ENCODE results near the gene NT5C2.
"Not testable (repeated sequence)": the region's sequence is repeated elsewhere in the genome, so short reads cannot be mapped to it uniquely, and the experiment has no call there.

NT5C2 gene

DNA sequence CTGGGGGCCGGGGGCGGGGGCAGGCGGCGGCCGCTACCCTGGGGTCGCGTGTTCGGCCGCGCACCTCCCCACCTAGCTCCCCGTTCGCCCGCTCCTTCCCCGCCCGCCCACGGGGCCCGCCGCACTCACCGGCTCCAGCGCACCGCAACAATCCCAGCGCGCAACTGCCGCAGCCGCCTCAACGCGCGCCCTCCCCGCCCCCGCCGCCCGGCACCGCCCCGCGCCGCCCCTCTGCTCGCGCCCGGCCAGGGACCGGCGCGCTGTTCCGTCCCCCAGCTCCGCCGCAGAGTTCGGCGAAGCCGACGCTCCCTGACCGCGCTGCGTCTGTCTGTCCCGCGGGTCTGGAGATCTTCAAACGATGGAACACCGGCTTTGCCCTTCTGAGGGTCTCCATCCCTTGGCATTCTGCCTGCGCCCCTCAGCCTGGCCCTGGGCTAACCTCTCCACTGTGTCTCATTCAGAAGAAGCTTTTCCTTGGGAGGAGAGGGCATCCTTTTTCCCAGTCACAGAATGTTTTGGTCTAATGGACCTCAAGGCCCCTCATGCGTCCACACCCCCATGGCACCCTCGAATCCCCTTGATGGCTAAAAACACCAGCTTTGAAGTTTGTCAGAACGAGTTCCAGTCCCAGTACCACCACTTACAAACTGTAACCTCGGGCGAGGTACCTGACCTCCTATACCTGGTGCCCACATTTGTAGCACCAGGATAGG, at the start of gene NT5C2:
NT5C2 (minus strand) TSS at position 166 of the 713 bp plus-strand sequence. CDS start 18,314 bp downstream, outside the sequence.
- peak; percentile 74 for DNase-seq

DNA sequence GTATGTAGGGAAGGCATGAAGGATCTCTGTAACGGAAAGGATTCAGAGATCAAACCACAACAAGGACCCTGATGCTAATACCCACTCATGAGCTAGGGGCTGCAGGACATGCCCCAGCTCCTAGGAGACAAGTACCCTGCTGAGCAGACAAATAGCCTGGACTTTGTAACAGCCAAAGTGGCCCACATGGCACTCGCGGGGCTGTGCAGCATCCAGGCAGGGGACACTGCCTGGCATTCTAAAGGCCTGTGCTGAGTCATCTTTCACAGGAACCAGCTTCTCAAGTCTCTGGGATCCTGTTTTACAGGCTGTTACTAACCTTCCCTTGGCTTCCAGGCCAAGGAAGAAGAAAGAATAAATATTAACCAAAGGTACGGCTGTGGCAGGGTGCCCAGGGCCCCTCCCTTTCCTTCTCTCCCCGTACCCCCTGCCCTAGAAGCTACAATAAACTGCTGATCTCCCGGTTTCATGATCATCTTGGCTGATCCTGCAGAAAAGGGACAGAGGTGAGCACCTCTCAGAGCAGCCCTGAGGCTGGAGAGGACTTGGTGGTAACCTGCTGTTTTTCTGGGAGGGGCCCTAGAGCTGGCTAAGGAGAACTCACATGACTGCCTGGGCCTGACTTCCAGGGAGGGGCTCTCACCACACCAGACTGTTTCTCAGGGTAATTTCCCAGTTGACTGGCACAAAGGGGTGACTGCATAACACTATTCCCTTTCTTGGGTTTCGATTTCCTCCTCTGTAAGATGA, 48.4 kb upstream of the NT5C2 start:
- DNase-seq = no peak

DNA sequence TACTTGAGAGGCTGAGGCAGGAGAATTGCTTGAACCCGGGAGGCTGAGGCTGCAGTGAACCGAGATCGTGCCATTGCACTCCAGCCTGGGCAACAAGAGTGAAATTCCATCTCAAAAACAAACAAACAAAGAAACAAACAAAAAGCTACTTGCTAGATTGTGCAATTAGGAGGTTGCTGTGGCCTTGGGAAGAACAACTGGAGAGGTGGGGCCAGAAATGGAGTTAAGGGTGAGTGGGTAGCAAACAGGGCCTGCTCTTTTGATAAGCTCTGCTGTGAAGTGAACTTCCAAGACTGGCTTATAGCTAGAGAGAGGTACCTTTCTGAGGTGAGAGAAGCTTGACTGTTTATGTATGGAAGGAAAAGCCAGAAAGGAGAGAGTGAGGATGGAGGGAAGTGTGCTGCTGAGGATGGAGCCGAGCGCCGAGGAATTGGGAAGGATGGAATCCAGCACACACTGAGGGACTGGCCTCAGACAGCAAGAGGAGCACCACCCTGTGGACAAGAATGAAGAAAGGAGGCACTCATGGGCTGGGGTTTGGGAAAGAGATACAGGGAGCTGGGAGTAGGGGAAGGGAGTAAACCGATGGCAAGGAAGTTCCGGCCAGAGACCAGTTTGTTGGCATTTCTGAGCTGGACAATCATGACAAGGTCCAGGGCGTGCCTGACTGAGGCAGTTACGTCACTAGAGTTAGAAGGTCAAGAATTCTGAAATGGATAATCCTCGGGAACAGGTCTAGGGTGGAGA, 45.6 kb upstream of the NT5C2 start:
- DNase-seq = no peak

DNA sequence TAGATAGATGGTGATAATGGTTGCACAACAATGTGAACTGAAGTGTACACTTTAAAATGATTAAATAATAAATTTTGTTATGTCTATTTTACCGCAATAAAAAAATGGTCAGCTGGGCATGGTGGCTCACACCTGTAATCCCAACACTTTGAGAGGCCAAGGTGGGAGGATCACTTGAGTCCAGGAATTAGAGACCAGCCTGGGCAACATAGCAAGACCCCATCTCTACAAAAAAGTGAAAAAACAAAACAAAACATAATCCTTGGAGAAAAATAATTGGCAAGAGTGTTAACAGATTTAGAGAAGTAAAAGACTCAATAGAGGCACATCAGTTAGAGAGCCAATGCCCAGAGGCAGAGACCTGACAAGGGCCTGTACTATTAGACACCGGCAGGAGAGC, 42.7 kb upstream of the NT5C2 start:
- no peak for DNase-seq

DNA sequence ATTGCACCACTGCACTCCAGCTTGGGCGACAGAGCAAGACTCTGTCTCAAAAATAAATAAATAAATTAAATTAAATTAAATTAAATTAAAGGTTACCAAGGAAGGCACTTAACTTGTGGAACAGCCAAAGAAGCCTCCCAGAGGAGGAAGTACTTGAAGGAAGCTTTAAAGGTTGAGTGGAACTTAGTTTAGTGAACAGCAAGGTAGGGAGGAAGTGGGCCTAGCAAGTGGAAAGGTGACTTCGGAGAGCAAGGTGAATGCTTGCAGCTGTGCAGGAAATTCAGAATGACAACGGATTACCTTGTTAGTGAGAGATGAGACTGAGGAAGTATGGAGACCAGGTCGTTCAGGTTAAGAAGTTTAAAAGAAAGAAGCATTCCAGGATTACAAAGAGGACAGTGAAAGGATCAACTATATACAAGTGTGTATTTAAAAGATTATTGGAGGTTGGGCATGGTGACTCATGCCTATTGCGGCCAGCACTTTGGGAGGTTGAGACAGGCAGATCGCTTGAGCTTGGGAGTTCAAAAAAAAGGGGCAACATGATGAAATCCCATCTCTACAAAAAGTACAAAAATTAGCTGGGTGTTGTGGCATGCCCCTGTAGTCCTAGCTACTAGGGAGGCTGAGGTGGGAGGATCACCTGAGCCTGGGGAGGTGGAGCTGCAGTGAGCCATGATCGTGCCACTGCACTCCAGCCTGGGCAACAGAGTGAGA, 39.9 kb upstream of the NT5C2 start:
- no peak for DNase-seq

DNA sequence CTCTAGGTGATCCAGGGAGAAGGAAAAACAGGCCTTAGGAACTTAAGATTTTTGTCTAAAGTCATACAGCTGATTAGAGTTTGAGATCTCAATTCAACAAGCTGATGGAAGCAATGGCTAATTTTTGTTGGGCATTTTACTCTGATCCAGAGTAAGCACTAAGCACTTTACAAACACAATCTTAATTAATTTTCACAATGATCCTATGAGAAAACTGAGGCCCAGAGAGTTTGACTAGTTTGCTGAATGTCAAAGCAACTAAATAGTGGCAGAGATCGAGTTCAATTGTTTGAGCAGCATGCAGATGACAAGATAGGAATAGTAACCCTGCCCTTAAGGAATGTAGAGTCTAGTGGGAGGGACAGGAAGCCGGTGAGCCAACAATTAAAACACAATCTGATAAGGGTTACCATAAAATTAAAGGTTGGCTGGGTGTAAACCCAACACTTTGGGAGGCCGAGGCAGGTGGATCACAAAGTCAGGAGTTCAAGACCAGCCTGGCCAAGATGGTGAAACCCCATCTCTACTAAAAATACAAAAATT, 39.1 kb upstream of the NT5C2 start:
- DNase-seq = no peak

DNA sequence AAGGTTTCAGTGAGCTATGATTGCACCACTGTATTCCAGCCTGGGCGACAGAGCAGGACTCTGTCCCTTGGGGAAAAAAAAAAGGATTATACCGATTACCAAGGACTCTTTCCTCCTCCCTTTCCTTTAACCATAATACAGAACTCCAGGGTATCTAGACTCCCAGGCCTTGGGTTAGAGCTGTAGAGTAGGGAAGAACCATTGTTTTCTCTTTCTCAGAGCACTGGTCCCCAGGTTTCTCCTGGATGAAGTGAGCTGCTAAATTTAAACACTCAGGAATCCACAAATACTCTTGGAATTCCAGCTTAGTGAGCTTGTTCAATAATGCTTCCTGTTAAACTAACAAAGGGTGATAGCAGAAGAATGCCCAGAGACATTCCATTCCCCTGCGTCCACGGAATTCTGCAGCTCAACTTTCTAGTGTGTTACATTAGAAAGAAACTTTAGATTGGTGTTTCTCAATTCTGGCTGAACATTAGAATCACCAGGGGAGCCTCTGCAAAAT, 38.0 kb upstream of the NT5C2 start:
- no peak for DNase-seq

DNA sequence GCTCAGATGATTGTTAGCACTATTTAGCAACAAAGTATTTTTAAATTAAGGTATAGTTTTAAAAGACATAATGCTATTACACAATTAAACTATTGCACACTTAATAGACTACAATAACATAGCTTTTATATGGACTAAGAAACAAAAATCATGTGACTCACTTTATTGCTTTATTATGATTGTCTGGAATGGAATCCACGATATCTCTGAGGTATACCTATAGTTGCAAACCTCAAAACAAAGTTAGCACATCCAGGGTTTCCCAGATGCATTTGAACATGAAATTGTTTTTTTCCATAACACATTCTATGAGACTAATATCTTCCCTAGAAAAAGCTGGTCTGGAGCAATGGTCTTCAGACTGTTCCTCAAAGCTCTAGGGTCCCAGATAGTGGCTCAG, 34.3 kb upstream of the NT5C2 start:
- DNase-seq = no peak

DNA sequence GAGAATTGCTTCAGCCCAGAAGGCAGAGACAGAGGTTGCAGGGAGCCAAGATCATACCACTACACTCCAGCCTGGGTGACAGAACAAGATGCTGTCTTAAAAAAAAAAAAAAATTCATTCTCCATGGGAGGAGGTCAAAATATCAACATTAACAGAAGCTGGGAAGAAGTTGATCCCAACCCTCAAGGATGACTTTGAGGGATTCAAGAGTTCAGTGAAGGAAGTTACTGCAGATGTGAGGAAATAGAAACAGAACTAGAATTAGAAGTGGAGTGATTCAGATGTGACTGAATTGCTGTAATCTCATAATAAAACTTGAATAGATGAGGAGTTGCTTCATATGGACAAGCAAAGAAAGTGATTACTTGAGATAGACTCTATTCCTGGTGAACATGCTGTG, 32.9 kb upstream of the NT5C2 start:
- DNase-seq = no peak

DNA sequence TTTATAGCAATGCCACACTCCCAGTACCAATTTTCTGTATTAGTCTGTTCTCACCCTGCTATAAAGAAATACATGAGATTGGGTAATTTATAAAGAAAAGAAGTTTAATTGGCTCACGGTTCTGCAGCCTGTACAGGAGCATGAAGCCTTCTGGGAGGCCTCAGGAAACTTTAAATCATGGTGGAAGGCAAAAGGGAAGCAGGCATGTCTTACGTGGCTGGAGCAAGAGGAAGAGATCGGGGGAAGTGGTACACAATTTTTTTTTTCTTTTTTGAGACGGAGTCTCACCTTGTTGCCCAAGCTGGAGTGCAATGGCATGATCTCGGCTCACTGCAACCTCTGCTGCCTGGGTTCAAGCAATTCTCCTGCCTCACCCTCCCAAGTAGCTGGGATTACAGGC, 31.6 kb upstream of the NT5C2 start:
- DNase-seq = not testable (repeated sequence)

DNA sequence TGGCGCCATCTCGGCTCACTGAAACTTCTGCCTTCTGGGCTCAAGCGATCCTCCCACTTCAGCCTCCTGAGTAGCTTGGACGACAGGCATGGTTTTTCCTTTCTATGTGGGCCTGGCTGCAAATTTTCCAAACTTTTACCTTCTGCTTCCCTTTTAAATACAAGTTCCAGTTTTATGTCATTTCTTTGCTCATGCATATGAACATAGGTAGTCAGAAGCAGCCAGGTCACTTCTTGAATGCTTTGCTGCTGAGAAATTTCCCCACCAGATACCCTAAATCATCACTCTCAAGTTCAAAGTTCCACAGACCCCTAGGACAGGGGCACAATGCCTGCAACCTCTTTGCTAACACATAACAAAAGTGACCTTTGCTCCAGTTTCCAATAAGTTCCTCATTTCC, 31.1 kb upstream of the NT5C2 start:
- no peak for DNase-seq

DNA sequence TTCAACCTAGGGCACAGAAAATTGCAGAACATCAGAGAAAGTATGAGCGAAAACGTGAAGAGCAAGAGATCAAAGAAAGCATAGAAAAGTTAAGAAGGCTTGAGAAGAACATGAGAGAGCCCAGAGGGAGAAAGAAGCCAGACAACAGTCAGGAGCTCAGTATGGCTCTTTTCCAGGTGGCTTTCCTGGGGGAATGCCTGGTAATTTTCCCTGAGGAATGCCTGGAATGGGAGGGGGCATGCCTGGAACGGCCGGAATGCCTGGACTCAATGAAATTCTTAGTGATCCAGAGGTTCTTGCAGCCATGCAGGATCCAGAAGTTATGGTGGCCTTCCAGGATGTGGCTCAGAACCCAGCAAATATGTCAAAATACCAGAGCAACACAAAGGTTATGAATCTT, 23.3 kb upstream of the NT5C2 start:
- DNase-seq = not testable (repeated sequence)

DNA sequence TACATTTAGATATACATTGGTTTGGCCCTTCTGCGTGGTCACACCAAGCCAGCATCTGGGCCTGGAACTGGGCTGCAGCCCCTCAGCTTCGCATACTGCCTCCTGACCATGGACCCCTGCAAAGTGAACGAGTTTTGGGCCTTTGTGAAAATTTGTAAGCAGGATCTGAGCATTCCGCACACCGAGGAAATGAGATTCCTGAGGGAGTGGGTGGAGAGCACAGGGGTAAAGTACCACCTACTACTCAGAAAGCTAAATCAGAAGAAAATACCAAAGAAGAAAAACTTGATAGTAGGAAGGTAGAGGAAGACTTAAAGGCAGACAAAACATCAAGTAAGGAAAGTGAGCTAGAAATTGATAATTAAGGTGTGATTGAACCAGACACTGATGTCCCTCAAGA, 22.5 kb upstream of the NT5C2 start:
- no peak for DNase-seq

DNA sequence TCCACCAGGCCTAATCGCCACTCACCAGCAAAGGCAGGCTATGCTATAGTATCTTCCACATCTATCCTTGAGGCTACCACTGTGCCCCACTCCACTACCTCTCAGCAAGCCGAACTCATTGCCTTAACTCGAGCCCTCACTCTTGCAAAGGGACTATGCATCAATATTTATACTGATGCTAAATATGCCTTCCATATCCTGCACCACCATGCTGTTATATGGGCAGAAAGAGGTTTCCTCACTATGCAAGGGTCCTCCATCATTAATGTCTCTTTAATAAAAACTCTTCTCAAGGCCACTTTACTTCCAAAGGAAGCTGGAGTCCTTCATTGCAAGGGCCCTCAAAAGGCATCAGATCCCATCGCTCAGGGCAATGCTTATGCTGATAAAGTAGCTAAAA, 17.2 kb upstream of the NT5C2 start:
- DNase-seq = not testable (repeated sequence)

DNA sequence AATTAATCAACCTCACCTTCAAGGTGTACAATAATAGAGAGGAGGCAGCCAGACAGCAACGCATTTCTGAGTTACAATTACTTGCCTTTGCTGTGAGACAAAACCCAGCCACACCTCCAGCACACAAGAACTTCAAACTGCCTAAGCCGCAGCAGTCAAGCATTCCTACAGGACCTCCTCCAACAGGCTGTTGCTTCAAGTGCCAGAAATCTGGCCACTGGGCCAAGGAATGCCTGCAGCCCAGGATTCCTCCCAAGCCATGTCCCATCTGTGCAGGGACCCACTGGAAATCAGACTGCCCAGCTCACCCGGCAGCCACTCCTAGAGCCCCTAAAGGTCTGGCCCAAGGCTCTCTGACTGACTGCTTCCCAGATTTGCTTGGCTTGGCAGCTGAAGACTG, 14.6 kb upstream of the NT5C2 start:
- not testable (repeated sequence) for DNase-seq

DNA sequence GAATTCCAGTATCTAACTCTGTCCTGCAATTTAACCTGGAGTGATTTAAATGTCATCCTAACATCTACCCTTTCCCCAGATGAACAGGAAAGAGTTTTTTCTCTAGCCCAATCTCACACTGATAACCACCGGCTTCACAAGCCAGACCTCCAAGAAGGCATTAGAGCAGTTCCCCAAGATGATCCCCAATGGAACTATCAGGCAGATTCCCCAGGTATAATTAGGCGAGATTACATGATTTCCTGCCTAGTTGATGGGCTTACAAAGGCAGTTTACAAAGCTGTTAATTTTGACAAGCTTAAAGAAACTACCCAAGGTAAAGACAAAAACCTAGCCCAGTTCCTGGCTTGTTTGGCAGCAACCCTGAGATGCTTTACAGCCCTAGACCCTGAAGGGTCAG, 14.1 kb upstream of the NT5C2 start:
- no peak for DNase-seq

DNA sequence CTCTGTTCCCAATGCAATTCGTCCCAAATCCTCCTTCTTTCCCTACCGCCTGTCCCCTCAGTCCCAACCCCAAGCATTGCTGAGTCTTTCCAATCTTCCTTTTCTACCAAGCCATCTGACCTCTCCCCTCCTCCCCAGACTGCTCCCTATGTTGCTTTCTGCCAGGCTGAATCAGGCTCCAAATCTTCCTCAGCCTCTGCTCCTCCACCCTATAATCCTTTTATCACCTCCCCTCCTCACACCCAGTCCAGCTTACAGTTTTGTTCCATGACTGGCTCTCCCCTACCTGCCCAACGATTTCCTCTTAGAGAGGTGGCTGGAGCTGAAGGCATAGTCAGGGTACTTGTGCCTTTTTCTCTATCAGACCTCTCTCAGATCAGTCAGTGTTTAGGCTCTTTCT, 13.6 kb upstream of the NT5C2 start:
- DNase-seq = not testable (repeated sequence)

DNA sequence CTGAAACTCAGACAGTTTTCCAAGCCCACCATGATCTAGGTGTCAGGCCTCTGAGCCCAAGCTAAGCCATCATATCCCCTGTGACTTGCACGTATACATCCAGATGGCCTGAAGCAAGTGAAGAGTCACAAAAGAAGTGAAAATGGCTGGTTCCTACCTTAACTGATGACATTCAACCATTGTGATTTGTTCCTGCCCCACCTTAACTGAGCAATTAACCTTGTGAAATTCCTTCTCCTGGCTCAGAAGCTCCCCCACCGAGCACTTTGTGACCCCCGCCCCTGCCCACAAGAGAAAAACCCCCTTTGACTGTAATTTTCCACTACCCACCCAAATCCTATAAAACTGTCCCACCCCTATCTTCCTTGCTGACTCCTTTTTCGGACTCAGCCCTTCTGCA, 12.3 kb upstream of the NT5C2 start:
- not testable (repeated sequence) for DNase-seq

DNA sequence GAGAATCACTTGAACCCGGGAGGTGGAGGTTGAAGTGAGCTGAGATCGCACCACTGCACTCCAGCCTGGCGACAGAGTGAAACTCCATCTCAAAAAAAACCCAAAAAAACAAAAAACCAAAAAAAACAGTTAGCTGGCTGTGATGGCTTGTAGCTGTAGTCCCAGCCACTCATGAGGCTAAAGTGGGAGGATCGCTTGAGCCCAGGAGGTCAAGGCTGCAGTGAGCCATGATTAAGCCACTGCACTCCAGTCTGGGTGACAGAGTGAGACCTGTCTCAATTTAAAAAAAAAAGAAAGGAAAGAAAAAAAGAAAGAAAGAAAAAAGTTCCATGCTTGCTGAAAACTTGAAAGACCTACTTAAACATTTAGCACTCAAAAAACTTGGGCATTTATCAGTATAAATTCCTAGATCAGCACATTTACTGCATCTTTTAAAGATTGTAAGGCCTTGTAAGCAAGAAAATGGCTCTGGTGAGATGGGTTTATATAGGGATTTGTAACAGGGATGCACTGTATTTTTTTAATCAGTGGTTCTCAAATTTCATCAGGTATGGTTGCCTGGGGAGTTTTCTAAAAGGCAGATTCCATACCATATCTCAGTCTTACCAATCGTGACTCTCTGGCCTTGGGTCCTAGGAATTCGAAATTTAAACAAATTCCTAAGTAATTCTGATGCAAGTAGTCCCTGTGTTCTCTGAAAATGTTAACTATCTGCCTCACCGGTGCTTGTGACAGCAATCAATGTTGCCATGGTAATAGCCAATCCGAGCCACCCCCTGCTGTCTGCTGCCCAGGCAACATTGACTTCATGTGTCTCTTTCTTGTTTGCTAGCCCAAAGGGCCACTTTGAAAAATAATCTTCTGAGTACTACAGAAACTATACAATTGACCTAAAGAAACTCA, 11.5 kb upstream of the NT5C2 start:
- no peak for DNase-seq

DNA sequence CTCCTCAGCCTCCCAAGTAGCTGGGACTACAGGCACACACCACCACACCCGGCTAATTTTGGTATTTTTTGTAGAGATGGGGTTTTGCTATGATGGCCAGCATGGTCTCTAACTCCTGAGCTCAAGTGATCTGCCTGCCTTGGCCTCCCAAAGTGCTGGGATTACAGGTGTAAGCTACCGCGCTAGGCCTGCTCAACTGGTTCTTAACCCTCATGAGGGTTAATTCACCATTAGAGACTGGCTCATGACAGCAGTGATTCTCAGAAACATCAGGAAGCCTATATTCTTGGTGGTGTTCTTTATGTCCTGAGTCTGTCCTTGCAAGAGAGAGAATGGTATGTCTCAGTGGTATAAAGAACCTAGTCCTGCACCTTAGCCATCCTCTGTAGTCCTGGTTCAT, 10.4 kb upstream of the NT5C2 start:
- DNase-seq = no peak

DNA sequence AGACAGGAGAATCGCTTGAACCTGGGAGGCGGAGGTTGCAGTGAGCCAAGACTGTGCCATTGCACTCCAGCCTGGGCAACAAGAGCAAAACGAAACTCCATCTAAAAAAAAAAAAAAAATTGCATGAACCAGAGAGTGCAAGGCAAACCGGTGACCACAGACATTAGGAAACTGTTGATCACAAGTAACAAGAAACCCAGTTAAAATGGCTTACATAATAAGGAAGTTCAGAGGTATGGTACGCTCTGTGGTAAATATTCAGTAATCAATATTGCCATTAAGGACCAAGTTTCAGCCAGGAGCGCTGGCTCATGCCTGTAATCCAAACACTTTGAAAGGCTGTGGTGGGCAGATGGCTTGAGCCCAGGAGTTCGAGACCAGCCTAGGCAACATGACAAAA, 9.2 kb upstream of the NT5C2 start:
- DNase-seq = no peak

DNA sequence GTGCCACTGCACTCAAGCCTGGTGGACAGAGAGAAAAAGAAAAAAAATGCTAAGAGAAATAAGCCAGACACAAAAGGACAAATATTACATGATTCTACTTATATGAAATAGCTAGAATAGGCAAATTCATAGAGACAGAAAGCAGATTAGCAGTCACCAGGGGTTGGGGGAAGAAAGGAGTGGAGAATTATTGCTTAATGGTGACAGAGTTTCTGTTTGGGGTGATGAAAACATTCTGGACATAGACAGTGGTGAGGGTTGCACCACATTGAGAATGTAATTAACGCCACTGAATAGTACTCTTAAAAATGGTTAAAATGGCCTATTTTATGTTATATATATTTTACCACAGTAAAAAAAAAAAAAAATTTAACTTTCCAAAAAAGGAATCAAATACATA, 6.4 kb upstream of the NT5C2 start:
- no peak for DNase-seq
